OCI-LY1 (cell line): ENCODE measurements around the gene GOLGA8O.
"Not testable (repeated sequence)": the region's sequence is repeated elsewhere in the genome, so short reads cannot be mapped to it uniquely, and the experiment has no call there.

Experiments
- CTCF ChIP-seq: fragments of 200-600 bp; sonication (generic), shearing (Covaris generic); IDR thresholded peaks from 2 replicates; pipeline ENCODE4 v1.5.1; 2017; ENCODE audit warnings: mild to moderate bottlenecking, antibody characterized with exemption, low read length, moderate library complexity, mixed read lengths
- EZH2 ChIP-seq: fragments of 200-600 bp; sonication (generic), shearing (Covaris generic); IDR thresholded peaks from 2 replicates; pipeline ENCODE4 v1.8.0; 2017; ENCODE audit warnings: borderline replicate concordance, mixed run types, mild to moderate bottlenecking, antibody characterized with exemption, low read length, moderate library complexity, mixed read lengths

GRCh38 chr15:32502946-32503345 is 47.5 kb upstream of the GOLGA8O start:
- TF ChIP-seq EZH2, CTCF: not testable (repeated sequence)
